ENCODE measurements around the gene TBC1D3I.
"Not testable (repeated sequence)": the region's sequence is repeated elsewhere in the genome, so short reads cannot be mapped to it uniquely, and the experiment has no call there.

DNA sequence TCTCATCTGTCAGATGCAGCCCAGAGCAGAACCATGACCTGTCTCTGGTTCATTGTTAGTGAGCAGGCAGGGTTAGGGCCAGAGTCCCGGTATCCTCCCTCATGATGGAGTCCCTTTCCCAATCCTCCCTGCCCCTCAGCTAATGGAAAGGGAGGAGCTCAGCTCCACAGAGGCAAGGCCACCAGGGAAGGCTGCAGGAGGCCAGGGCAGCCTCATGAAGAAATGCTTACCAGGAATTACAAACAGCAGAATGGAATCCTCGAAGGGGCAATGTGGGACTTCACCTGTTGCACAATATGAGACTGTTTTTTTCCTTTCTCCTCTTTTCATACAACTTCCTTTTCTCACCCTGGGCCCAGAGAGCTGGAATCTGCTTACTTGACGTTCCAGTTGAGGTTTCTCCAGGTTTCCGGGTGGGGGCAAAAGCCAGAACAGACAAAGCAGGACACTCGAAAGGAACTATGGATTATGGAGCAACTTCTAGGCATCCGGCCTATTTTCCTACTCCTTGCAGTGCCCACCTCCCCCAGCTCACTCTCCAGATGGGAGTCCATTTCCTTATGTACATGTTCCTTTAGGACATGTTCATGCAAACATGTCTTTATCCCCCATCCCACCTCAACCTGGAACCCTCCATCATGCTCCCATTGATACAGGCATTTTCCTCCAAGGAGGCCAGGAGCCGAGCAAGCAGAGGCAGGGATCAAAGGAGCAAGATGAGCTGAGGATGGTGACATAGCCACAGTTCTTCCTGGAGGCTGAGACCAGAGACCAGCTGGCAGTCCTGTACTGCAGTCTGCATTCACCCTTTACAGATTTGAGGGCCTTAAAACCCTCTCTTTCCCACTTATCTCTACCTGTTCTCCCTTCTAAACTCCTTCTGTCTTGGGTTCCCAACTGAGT lies 48.7 kb downstream of the TBC1D3I start:
- TF ChIP-seq, protein P1, sequence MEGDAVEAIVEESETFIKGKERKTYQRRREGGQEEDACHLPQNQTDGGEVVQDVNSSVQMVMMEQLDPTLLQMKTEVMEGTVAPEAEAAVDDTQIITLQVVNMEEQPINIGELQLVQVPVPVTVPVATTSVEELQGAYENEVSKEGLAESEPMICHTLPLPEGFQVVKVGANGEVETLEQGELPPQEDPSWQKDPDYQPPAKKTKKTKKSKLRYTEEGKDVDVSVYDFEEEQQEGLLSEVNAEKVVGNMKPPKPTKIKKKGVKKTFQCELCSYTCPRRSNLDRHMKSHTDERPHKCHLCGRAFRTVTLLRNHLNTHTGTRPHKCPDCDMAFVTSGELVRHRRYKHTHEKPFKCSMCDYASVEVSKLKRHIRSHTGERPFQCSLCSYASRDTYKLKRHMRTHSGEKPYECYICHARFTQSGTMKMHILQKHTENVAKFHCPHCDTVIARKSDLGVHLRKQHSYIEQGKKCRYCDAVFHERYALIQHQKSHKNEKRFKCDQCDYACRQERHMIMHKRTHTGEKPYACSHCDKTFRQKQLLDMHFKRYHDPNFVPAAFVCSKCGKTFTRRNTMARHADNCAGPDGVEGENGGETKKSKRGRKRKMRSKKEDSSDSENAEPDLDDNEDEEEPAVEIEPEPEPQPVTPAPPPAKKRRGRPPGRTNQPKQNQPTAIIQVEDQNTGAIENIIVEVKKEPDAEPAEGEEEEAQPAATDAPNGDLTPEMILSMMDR (IDR thresholded peaks at IDR 0.05), result not testable (repeated sequence)
- TF ChIP-seq POLR2A (IDR thresholded peaks at IDR 0.05); POLR2AphosphoS5 (IDR thresholded peaks at IDR 0.05); EP300 (IDR thresholded peaks at IDR 0.05; ENCODE audit: low read depth): not testable (repeated sequence)

Data from transverse colon (tissue), 4 donors.